Neuron (in vitro differentiated cells): Measurements from ENCODE around the gene AGAP6.
"Not testable (repeated sequence)": the region's sequence is repeated elsewhere in the genome, so short reads cannot be mapped to it uniquely, and the experiment has no call there.

Experiments used
- H2AFZ ChIP-seq: one replicate; pipeline ENCODE4 v1.6.1; 2013; ENCODE audit warnings: low read depth, mild to moderate bottlenecking, inconsistent platforms, low read length, moderate library complexity
- H3K27me3 ChIP-seq: one replicate; pipeline ENCODE4 v1.6.1; 2013; ENCODE audit warnings: low read length; ENCODE audit not compliant: insufficient read depth
- H3K36me3 ChIP-seq: one replicate; pipeline ENCODE4 v1.6.1; 2013; ENCODE audit warnings: low read length; ENCODE audit not compliant: insufficient read depth
- H3K4me1 ChIP-seq: one replicate; pipeline ENCODE4 v1.6.1; 2013; ENCODE audit warnings: low read length; ENCODE audit not compliant: insufficient read depth
- H3K4me3 ChIP-seq: 2 replicates; pipeline ENCODE4 v1.5.1; 2013; ENCODE audit warnings: mild to moderate bottlenecking, low read length, moderate library complexity
- H3K9me3 ChIP-seq: one replicate; pipeline ENCODE4 v1.6.1; 2013; ENCODE audit warnings: low read length

The AGAP6 gene

DNA sequence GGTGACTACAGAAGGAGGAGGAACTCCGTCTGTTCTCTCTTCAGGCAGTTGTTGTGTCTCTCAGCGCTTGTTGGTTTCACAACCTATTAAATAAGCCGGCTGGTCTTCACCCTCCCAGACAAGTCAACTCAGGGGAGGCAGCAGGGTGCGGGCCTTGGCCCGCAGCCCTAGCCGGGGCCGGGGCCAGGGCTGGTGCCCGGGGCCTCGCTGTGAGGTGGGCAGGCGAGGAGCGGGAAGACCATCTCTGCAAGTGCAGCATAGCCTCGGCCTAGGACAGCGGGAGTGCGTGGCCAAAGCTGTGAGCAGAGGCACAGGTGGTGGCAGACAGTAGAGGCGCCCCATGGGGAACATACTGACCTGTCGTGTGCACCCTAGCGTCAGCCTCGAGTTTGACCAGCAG, at the start of gene AGAP6:
Gene AGAP6, plus strand, starts transcription at position 31 of the 400 bp plus-strand sequence. Its CDS starts 310 bp downstream, at position 341.
- H3K36me3 ChIP-seq, H3K4me3 ChIP-seq, H2AFZ ChIP-seq, H3K27me3 ChIP-seq, H3K4me1 ChIP-seq, H3K9me3 ChIP-seq: not testable (repeated sequence)

DNA sequence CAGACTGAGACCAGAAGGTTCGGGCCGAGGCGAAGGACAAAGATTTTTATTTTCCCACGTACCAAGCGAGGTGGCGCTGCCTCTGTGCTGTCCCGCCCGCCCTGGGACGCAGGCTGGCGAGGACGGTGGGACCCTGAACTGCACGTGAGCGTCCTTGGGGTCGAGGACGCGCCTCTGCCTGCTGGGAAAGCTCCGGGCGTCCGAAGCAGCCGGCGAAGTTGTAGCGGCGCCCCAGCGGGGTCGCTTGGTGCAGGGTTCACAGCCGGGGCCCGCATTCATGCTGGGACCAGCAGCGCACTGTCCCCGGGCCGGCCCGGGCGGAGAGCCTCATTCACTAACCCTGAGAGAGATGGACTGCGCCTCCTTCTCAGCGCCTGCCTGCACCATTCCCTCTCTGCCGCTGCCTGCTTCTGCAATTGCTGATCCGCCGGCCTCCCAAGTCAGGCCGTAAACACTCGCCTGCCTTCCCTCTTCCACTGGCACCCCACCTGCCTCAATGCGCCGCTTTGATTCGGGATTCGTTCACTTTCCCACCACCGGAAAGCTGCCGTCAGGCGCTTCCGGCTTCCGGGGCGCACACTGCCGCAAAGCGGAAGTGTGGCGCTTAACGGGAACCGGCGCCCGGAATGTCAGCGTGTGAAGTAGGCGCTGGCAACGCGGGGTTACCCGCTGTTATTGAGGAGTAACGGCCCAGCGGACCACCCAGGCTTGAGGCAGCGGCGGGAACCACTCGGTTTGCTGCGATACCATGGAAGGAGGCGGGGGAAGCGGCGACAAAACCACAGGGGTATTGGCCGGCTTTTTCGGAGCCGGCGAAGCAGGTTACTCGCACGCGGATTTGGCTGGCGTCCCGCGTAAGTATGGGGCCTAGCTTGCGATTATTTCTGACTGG, 46.5 kb upstream of the AGAP6 start, which contains the start of the genes PARG and TIMM23B:
Gene PARG, minus strand, starts transcription at position 581 of the 892 bp plus-strand sequence. Its CDS starts 302 bp downstream, at position 279.
Gene TIMM23B, plus strand, starts transcription at position 607 of the 892 bp plus-strand sequence. Its CDS starts 142 bp downstream, at position 749.
- H3K27me3 ChIP-seq, H3K36me3 ChIP-seq, H3K9me3 ChIP-seq, H3K4me1 ChIP-seq: not testable (repeated sequence)
- Histone ChIP-seq H3K4me3 (peak within 1 kb of the TSS; percentile 97), H2AFZ (peak within 1 kb of the TSS; percentile 67)

DNA sequence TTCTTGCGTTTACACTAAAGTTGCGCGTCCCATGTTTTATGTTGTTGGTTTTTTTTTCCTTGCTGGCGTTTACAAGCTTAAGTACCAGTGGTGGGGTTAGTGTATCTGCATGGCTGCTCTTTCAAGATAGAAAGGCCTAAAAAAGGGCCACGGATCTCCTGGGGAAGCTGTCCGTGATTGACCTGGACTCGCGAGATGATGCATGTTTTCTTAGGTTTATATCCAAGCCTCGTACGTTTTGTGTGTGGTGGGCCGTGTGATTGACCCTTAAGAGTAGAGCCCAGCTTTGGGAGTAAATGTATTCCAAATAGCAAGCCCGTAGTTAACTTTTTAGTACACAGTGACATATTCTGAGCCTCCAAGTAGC, 45.9 kb upstream of the AGAP6 start:
- not testable (repeated sequence) for H3K36me3 ChIP-seq, H3K27me3 ChIP-seq, H3K4me1 ChIP-seq, H3K9me3 ChIP-seq
- Histone ChIP-seq H3K4me3 (peak overlapping the region; percentile 97), H2AFZ (peak overlapping the region; percentile 67)

DNA sequence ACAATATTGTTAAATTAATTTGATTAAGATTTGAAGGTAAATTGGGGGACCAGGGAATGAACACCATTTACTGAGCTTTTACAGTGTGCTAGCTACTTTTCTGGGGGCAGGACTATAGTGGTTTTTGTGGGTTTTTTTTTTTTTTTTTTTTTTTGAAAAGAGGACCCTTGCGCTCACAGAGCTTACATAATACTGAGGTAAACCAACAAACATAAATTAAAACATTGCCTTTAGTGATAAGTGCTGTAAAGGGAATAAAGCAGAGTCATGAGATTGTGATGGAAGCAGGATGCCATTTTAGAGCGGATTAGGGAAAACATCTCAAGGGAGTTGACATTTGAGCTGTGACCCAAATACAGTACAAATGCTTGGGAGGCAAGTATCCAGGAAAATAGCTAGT, 44.6 kb upstream of the AGAP6 start:
- H3K27me3 ChIP-seq, H3K36me3 ChIP-seq, H3K4me1 ChIP-seq, H3K9me3 ChIP-seq, H3K4me3 ChIP-seq, H2AFZ ChIP-seq: not testable (repeated sequence)

DNA sequence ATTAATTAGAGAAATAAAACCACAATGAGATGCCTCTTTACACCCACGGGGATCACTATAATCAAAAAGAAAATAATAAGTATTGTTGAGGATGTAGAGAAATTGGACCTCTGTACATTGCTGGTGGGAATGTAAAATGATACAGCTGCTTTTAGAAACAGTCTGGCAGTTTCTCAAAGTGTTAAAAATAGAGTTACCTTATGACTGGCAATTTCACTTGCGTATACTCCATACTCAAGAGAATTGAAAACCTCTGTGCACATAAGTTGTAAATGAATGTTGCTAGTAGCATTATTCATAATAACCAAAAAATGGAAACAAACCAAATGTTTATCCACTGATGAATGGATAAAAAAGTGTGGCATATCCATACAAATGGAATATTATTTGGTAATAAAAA, 40.1 kb upstream of the AGAP6 start:
- H3K9me3 ChIP-seq, H3K4me1 ChIP-seq, H3K4me3 ChIP-seq, H2AFZ ChIP-seq, H3K27me3 ChIP-seq: not testable (repeated sequence)
- peaks cover 12% of the 10 kb centered on the region for H3K36me3 ChIP-seq

- not testable (repeated sequence) for H2AFZ ChIP-seq, H3K27me3 ChIP-seq, H3K4me1 ChIP-seq, H3K4me3 ChIP-seq, H3K9me3 ChIP-seq
- H3K36me3 ChIP-seq, result peaks cover 10% of the 10 kb centered on the region
These were observed 39.5 kb upstream of the AGAP6 start for GRCh38 chr10:49948737-49949136.

DNA sequence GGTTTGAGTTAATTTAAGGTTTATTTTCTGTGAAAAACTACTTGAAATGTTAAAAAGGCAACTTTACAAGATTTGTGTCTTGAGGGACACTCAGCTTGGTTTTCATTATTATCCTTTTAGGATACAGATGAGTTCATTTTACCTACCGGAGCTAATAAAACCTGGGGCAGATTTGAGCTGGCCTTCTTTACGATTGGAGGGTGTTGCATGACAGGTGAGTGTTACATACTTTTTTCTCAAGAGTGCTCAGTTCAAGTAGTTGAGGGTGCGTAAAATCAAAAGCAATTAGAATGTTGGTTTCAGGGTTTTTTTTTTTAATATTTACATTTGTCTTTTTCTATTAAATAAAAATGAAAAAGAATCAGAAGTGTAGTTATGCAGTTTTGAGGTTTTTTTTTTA, 36.2 kb upstream of the AGAP6 start:
- not testable (repeated sequence) for H3K4me3 ChIP-seq, H3K9me3 ChIP-seq, H2AFZ ChIP-seq, H3K36me3 ChIP-seq, H3K27me3 ChIP-seq, H3K4me1 ChIP-seq

DNA sequence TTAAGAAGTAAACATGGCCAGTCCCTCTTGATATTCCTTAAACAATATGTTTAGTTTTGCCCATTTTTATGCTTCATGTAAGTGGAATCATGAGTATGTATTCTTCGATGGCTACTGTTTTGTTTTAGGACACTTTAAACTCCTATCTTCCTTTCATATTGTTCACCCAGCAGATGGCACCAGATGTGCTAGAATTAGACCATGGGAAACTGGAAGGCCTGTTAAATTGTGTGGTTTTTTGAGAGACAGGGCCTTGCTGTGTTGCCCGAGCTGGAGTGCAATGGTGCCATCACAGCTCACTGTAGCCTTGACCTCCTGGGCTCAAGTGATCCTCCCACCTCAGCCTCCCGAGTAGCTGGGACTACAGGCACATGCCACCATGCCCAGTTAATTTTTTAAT, 35.1 kb upstream of the AGAP6 start:
- H3K27me3 ChIP-seq, H2AFZ ChIP-seq, H3K4me1 ChIP-seq, H3K9me3 ChIP-seq, H3K4me3 ChIP-seq: not testable (repeated sequence)
- peaks cover 11% of the 10 kb centered on the region for H3K36me3 ChIP-seq

- not testable (repeated sequence) for H3K9me3 ChIP-seq, H2AFZ ChIP-seq, H3K4me3 ChIP-seq, H3K4me1 ChIP-seq, H3K36me3 ChIP-seq, H3K27me3 ChIP-seq
These were observed 17.8 kb upstream of the AGAP6 start for GRCh38 chr10:49970331-49970857.

- H3K27me3 ChIP-seq, H3K9me3 ChIP-seq, H2AFZ ChIP-seq, H3K4me1 ChIP-seq, H3K36me3 ChIP-seq, H3K4me3 ChIP-seq: not testable (repeated sequence)
These were observed 16.7 kb upstream of the AGAP6 start for GRCh38 chr10:49971466-49971865.

DNA sequence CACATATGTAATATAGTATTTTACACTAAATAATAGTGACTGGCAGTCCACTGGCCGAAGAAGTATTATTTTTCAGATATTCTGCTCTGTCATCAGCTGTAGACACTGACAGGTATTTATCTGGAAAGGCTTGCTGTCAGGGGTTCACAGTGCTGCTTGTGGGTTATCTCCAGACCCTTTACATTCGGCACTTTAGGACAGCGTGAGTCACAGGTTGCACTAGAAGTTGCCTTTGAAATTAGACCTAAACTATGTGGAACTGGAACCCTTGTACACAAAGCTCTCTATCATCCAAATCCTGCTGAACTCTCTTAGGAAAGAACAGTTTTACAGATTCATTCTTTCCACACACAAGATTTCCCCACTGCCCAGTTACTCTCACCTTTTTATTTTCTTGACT, 16.1 kb upstream of the AGAP6 start:
- H3K27me3 ChIP-seq, H3K4me3 ChIP-seq, H3K4me1 ChIP-seq, H2AFZ ChIP-seq, H3K36me3 ChIP-seq, H3K9me3 ChIP-seq: not testable (repeated sequence)

GRCh38 chr10:49977756-49978155, 10.4 kb upstream of the AGAP6 start:
- H3K4me1 ChIP-seq, H2AFZ ChIP-seq, H3K4me3 ChIP-seq, H3K27me3 ChIP-seq, H3K36me3 ChIP-seq, H3K9me3 ChIP-seq: not testable (repeated sequence)

DNA sequence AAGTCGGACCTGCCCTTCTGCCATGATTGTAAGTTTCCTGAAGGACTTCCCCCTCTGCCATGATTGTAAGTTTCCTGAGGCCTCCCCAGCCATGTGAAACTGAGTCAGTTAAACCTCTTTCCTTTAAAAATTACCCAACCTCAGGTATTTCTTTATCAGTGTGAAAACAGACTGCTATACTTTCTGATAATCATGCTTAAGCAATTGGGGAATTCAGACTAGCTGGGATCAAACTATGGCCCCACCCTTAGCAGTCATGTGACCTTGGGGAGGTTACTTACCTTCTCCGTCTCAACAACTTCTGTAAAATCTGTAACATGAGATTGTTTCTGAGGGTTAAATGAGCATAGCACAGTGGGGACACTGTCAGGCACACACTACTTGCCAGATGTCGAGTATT, 999 bp upstream of the AGAP6 start:
- H2AFZ ChIP-seq, H3K4me1 ChIP-seq, H3K9me3 ChIP-seq, H3K27me3 ChIP-seq, H3K36me3 ChIP-seq, H3K4me3 ChIP-seq: not testable (repeated sequence)

DNA sequence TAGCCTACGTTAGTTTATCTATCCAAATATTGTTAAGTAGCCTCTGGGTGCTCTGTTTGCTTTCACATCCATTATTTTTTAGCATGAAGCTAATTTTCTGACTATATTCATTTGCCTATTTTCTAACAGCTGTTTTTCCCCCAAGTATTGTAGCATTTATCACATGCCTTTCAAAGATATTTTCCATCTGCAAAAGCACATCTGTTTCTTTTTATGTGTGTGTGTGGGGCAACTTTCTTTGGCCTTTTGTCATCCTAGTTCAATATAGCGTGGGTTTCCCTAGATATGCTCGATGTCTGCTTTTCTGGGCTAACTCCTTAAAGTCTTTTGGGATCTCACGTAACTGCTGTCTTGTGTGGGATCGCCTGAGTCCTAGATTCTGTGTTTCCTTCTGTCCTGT, 7.1 kb downstream of the AGAP6 start:
- not testable (repeated sequence) for H3K36me3 ChIP-seq, H3K27me3 ChIP-seq

More for the DNA sequence above, 7.1 kb downstream of the AGAP6 start:
- not testable (repeated sequence) for H3K9me3 ChIP-seq, H3K4me1 ChIP-seq, H2AFZ ChIP-seq, H3K4me3 ChIP-seq
